GM21786 (cell line): ENCODE results near the gene TSC1.
"Not testable (repeated sequence)": the region's sequence is repeated elsewhere in the genome, so short reads cannot be mapped to it uniquely, and the experiment has no call there.

Experiments used
- ATAC-seq: cut with Tn5 transposase; IDR thresholded peaks from one replicate; pipeline ENCODE4 v1.9.1; 2021; ENCODE audit not compliant: unreplicated experiment

Gene TSC1

DNA sequence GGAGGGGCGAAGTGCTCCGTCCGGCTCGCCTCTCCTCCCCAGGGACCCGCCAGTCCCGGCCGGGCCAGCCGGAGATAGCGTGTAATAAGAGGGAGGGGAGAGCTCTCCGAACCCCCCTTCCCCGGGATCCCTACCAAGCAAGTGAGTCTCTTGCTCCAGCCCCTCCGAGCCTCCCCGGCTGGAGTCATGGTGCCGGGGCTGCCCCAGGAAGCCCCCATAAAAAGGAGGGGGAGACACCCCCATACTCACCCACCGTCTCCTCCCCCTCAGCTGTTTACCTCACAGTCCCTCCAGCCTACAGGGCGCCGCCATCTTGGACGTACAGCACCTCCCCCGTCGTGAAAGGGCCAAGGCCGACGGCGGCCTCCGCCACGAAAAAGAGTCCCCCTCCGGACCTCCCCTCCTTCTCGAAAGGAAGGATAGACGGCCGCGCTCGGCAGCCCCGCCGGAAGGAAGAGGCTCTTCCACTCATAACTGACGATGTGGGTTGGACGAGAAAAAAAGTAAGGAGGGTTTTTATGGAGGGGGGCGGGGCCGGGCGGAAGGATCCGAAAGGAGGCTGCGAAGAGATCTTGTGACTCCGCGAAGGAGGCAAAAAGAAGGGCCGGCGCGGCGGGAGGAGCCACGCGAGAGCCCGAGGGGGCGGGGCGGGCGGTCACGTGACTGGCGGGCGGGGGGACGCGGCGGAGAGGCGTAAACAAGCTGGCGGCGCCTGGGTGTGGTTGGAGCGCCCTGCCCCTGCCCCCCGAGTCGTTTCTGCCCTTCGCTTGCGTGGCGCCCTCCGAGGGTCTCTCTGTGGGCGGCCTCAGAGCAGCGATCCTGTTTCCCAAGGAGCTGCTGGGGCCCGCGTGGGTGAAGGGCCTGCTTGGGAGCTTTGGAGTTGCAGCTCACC lies at the start of gene TSC1:
TSC1 (minus strand) TSS at position 323 of the 892 bp plus-strand sequence. CDS start 15,744 bp downstream, outside the sequence.
- ATAC-seq = peak; percentile 63

DNA sequence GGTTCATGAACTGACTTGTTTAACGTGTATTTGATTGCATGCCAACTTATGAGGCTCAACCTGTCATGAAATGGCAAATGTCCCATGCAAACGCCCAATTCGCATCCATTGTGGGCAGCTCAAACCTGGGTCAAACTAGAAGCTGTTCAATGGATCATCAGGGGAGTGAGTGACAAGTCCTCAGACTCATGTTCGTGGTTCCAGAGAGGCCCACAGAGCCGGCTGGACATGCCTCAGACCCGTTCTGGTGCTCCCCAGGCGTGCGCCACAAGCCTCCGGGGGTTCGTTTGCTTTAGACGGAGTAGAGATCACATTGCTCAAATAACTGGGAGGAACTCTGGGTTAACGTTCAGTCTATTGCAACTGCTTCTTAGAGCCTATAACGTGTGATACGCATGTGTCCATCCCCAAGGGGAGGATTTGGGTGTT lies 49.1 kb upstream of the TSC1 start:
- no peak for ATAC-seq

DNA sequence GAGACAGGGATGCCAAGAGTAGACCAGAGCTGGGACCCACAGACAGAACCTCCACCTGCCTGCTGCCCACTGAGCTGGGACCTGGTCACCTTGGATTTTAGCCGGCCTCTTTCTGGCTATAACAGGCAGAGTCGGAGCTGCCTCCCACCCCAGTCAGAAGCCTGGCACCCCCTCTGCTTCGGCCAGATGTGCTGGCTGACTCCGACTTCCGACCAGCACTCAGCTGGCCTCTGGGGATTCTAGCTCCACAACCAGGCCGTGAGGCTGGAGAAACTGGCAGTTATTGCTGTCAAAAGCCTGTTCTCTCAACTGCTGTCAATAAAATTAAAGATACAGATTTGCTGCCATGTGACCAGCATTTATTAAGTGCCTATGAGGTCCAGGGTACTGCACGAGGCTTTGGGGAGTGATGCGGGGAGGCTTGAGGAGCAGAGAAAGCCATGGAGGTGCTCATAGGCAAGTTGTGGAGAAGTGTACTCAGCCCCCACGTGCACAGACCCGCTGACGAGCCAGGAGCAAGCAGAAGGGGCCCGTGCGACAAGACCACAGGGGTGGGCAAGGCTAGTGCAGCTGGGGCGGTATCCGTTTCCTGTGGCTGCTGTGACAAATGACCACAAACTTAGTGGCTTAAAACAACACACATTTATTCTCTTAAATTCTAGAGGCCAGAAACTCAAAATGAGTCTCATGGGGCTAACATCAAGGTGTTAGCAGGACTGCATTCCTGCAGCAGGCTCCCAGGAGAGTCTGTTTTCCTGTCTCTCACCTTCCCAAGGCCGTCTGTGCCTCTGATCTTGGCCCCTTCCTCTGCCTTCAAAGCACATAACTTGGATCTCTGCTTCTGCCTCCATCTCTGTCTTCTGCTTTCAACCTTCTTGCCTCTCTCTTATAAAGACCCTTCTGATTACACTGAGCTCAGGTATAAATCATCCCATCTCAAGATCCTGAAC lies 47.2 kb upstream of the TSC1 start:
- ATAC-seq = no peak

DNA sequence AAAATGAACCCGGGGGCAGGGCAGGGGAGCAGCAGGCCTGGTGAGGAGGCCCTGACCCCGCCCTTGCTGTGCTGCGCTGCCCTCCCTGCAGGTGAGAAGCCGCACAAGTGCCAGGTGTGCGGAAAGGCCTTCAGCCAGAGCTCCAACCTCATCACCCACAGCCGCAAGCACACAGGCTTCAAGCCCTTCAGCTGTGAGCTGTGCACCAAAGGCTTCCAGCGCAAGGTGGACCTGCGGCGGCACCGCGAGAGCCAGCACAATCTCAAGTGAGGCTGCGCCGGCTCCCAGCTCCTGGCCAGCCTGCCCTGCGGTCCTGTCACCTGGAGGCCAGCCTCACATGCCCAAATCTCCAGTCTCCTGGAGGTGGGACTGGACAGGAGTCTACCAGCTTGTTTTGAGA lies 46.4 kb upstream of the TSC1 start:
- ATAC-seq = no peak

DNA sequence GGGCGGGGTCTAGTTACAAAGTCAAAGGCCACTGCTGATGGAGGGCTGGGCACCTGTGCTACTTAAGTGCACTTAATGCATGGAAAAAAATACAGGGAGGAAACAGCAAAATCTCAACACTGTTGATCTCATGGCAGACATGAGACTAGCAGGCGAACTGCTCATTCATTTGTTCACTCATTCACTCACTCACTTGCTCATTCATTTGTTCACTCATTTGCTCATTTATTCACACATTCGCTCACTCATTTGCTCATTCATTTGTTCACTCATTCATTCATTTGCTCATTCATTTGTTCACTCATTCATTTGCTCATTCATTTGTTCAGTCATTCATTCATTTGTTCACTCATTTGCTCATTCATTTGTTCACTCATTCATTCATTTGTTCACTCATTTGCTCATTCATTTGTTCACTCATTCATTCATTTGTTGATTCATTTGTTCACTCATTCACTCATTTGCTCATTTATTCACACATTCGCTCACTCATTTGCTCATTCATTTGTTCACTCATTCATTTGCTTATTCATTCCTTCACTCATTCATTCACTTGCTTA lies 45.7 kb upstream of the TSC1 start:
- not testable (repeated sequence) for ATAC-seq

DNA sequence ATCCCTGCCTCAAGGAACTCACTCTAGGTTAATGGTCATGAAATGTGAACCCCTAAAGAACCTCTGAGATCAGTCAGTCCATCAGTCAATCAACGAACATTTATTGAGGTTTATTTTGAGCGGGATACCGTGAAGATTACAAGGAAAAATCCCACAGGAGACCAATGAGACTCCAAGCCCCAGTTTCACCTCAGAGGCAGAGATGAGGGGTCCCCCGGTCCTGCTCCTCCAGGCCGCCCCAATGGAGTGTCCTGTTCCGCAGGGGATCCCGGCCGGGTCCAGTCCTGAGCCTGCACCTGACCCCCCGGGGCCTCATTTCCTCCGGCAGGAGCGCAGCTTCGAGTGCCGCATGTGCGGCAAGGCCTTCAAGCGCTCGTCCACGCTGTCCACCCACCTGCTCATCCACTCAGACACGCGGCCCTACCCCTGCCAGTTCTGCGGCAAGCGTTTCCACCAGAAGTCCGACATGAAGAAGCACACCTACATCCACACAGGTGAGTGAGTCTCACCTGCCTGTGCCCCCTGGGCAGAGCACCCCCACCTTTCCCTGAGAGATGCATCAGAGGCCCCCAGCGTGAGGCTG lies 45.1 kb upstream of the TSC1 start:
- no peak for ATAC-seq

DNA sequence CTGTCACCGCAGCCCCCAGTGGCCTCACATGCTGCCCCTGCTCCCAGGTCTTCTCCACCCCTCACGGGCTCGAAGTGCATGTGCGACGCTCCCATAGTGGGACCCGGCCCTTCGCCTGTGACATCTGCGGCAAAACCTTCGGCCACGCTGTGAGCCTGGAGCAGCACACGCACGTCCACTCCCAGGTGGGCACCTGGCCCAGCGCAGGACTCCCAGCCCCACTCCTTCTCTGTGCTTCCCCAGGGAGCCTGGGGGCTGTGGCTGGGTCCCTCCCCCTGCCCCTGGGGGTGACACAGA lies 44.5 kb upstream of the TSC1 start:
- ATAC-seq = no peak

DNA sequence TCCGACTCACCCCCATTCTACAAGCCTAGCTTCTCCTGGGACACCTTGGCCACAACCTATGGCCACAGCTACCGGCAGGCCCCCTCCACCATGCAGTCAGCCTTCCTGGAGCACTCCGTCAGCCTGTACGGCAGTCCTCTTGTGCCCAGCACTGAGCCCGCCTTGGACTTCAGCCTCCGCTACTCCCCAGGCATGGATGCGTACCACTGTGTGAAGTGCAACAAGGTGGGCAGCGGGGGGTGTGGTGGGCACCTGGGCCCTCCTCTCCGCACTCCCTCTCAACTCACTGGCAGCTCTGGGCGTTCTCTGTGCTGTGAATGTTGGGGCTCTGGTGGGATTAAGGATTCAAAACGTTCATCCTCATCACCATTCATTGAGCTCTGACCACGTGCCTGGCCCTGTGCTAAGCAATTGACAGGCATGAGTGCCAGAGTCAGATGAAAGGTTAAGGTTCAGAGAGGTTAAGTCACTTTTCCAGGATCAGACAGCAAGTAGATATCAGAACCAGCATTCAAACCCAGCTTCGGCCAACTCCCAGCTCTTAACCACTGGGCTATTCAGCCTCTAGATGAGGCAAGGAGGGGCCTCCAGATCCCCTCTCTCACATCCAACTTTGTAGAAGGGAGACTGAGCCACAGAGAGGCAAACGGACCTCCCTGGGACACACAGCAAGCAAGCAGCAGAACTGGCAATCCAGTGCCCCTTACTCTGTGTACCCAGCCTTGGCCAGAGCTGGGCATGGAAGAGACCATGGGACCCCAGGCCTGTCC lies 44.0 kb upstream of the TSC1 start:
- no peak for ATAC-seq

DNA sequence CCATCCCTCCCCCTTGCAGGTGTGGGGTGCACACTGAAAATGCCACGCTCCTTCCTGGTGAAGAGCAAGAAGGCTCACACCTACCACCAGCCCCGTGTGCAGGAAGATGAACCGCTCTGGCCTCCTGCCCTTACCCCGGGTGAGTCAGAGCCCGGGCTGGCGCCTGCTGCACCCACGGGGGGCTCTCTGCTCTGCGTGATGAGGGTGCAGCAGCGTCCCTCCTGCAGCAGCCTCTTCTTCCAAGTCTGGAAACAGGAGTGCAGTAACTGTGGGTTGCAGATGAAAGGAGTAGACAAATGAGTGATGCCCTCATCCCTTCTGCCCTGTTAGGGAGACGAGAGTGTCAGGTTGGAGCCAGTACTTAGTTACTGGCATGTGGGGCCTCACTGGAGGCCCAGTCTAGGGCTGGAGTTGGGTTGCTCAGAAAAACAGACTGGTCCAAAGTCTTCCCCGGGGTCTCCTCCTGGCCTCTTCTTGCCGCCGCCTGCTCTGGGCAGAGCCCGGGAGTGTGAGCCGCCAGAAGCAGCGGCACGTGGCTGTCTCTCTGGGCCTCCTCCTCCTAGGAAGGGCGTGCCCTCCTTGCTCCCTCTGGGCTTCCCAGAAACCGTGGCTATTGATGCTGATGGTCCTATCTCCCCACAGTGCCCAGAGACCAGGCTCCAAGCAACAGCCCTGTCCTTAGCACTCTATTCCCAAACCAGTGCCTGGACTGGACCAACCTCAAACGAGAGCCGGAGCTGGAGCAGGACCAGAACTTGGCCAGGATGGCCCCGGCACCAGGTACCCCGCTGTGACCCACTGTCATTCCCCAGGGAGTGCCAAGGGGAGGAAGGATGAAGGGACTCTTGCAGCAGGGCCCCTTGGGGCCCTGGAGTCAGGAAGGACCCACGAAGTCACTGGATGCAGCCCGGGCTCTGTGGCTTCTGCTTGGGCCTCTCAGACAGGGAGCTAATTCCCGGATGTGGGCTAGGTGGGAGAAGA lies 42.5 kb upstream of the TSC1 start:
- ATAC-seq = no peak

DNA sequence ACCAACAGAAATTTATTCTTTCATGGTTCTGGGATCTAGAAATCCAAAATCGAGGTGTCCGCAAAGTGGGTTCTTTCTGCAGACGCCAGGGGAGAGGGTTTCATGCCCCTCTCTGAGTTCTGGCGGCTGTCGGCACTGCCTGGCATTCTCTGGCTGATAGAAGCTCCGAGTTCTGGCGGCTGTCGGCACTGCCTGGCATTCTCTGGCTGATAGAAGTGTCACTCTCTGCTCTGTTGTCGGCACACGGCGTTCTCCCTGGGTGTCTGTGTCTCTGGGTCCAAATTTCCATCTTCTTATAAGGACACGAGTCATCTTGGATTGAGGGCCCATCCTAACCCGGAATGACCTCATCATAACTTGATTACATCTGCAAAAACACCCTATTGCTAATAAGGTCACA lies 41.7 kb upstream of the TSC1 start:
- no peak for ATAC-seq

DNA sequence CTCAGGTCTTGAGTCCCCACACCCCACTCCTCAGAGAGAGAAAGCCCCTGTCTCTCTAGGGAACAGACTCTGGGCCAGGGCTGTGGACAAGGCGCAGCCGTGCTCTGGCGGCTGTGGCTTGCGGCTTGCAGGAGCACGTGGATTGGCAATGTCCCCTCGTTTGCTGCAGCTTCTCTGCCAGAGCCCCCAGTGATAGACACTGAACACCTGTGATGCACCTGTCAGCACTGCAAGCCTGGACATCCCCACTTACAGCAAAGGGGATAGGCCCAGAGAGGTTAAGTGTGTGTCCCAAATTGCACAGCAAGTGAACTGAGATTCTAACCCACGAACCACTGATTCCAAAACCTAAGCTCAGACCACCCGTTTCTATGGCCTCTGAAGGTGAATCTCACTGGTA lies 41.1 kb upstream of the TSC1 start:
- no peak for ATAC-seq

DNA sequence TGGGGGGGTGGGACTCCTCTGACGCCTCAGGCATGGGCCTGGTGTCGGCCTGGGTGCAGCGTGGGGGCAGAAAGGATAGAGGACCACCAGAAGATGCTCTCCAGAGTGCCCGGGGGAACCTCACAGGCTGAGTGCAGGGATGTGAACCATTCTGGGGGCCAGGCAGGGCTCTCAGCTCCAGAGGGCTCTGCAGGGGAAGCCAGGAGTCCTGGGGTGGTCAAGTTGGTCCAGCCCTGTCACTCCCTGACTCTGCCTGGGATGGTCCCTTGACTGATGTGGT lies 40.6 kb upstream of the TSC1 start:
- ATAC-seq = no peak

DNA sequence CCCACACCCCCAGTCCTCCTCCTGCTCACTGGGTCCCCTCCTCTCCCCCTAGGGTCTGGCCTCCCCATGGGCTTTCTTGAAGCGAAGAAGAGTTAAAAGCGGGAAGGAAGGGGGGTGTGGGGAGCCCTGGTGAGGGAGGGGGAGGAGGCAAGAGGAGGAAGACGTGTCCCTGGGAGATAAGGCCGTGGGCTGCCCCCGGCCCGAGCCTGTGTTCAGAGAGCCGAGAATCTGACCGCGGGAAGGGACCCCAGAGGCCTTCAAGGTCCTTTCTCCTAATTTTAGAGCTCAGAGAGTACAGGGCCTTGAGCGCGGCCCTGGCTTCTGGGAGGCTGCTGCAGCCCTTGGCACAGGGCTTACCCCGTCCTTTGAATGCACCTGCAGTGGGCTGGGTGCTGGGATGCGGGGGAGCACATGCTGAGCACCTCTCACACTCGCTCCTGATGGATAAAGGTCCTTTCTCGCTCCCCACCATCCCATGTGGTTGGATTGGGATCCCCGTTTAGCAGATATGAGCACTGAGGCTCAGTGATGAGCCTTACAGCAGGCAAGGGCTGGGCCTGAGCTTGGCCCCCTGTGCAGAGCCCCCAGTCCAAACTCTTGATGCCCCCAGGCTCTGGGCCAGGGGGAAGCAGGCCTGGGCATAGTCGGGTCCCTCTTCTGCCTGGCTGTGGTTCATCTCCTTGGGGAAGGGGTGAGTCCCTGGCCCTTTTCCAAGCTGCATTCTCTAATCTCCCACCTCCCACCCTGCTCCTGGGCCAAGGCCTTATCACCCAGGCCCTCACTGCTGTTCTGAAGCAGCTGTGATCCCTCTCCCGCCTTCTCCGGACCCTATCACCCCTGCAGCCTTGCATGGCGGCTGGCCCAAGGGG lies 40.0 kb upstream of the TSC1 start:
- ATAC-seq = no peak

DNA sequence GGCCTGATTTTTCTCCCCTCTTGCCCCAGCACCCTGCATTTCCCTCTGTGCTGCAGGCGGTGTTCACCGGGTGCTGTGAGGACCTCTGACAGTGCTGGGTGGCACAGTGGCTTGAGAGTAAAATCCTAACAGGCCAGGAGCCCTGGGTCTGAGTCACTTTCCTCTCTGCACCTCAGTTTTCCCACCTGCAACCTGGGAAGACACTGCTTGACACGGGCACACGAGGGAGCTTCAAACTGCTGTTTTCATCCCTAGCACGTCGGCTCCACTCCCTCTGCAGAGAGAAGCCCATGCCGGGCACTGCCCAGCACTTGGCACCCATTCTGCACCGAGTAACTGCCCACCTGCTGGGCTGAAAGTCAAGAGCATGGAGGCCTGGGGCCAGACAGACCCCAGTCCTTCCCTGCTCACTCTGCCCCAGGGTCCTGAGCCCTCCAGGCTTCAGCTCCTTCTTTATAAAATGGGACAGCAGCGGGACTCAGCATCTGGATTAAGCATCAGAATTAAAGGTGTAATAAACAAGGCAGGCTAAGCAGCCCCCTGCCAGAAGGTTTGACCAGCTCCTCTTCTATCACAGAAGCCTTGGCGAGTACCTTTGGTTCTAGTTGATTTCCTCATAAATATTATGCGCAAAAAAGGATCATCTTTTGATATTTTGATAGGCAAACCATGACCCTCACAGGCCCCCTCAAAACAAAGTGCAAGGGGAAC lies 39.2 kb upstream of the TSC1 start:
- no peak for ATAC-seq

DNA sequence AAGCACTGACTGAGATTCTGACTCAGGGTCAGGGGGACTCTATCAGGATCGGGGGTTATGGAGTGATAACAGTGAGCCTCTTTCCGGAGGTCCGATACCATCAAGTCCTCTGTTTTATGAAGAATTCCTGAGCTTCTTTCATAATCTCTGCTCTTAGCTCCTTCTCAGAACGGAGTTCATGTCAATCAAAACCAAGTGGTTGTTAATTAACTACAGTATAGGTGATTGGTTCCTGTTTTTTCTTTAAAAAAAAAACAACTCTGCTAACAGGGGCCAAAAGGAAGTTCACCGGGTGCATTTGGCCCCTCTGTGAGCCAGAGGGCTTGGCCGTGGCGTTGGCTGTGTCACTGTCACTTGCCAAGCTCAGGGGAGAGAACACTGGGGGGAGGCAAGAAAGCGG lies 38.0 kb upstream of the TSC1 start:
- no peak for ATAC-seq

DNA sequence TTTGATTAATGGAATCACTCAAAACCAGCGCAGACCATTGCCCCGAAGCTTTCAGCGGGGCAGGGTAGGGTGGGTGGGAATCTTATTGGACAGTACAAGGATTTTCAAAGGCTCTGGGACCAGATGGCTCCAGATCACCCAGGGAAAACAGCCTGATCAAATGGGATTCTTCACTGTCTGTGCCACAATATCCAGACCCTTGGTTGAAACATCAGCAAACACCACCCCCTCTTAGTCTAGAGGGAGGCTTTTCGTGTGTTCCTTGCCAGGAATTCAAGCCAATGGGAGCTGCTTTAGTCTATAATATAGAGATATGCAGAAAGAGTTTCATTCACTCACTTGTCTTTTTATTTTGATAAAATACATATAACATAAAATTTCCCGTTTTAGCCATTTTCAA lies 35.7 kb upstream of the TSC1 start:
- ATAC-seq = no peak

DNA sequence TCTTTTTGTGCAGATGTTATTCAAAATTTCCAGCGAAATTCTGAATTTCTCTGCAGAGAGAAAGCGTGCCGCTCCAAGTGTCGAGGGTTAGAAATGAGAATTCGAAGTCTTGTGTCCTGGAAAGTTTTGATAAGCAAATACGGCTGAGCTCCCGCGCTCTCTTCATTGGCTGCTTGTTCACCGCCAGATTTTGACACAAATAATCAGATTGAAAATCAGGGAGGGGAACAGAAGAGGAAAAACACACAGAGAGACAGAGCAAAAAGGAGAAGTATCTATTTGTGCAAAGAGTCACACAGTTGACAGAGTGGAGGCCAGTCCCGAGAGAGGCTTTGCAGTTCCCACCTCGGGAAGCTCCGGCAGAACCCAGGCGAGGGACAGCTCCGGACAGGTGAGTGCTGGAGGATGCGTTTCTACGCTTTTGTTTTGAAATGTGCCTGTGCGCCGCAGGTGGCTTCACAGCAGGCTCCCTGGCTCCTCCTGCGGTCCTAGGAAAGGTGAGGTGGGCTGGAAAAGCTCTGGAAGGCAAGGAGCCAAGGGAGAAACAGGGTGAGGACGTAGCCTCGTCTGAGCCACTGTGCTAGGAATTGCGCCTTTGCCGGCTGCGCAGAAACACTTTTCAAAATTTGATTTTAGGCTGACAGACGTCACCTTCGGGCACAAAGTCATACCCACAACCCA lies 34.2 kb upstream of the TSC1 start, which contains the start of gene GFI1B:
GFI1B (plus strand) TSS at position 244 of the 681 bp plus-strand sequence. CDS start 7,985 bp downstream, outside the sequence.
- ATAC-seq = no peak
